ENCODE measurements around the gene TEN1.
"Not testable (repeated sequence)": the region's sequence is repeated elsewhere in the genome, so short reads cannot be mapped to it uniquely, and the experiment has no call there.

TEN1 gene

GRCh38 chr17:75959051-75959838 is 19.8 kb upstream of the TEN1 start:
- no peaks in the 10 kb centered on the region for H3K27me3 ChIP-seq (ENCODE audit: control insufficient read depth, insufficient read depth, low read length)
- peaks cover 13% of the 10 kb centered on the region for H3K36me3 ChIP-seq (ENCODE audit: control insufficient read depth, insufficient read depth, low read length)
- H3K4me1 ChIP-seq (ENCODE audit: control insufficient read depth, insufficient read depth, low read length), result peaks cover 24% of the 10 kb centered on the region
- no peak overlapping the region for H3K4me3 ChIP-seq (ENCODE audit: low read length)
- H3K9ac ChIP-seq (ENCODE audit: low read length), result no peak overlapping the region
- no peaks in the 10 kb centered on the region for H3K9me3 ChIP-seq (ENCODE audit: control insufficient read depth, low read length)

- no peak overlapping the region for H3K4me3 ChIP-seq (ENCODE audit: low read length)
- H3K9ac ChIP-seq (ENCODE audit: low read length), result no peak overlapping the region
- H3K4me1 ChIP-seq (ENCODE audit: control insufficient read depth, insufficient read depth, low read length), result peaks cover 24% of the 10 kb centered on the region
- peaks cover 13% of the 10 kb centered on the region for H3K36me3 ChIP-seq (ENCODE audit: control insufficient read depth, insufficient read depth, low read length)
- no peaks in the 10 kb centered on the region for H3K27me3 ChIP-seq (ENCODE audit: control insufficient read depth, insufficient read depth, low read length)
- no peaks in the 10 kb centered on the region for H3K9me3 ChIP-seq (ENCODE audit: control insufficient read depth, low read length)
Observed at GRCh38 chr17:75959839-75960511, 19.1 kb upstream of the TEN1 start.

DNA sequence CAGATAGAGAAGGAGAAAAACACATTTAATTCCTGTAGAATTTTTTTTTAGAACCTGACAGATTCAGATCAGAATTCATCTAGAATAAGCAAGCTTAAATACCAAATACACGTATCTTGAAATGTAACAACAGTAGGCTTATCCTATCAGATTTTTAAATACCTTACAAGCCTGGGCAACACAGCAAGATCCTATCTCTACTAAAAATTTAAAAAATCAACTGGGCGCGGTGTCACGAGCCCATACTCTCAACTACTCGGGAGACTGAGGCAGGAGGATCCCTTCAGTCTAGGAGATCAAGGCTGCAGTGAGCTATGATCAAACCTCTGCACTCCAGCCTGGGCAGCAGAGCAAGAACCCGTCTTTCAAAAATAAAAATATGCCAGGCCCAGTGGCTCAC is 13.6 kb upstream of the TEN1 start:
- Histone ChIP-seq H3K4me1 (ENCODE audit: control insufficient read depth, insufficient read depth, low read length) (peaks cover 15% of the 10 kb centered on the region), H3K4me3 (ENCODE audit: low read length) (no peak overlapping the region), H3K27me3 (ENCODE audit: control insufficient read depth, insufficient read depth, low read length) (no peaks in the 10 kb centered on the region), H3K36me3 (ENCODE audit: control insufficient read depth, insufficient read depth, low read length) (no peaks in the 10 kb centered on the region), H3K9ac (ENCODE audit: low read length) (no peak overlapping the region), H3K9me3 (ENCODE audit: control insufficient read depth, low read length) (no peaks in the 10 kb centered on the region)

DNA sequence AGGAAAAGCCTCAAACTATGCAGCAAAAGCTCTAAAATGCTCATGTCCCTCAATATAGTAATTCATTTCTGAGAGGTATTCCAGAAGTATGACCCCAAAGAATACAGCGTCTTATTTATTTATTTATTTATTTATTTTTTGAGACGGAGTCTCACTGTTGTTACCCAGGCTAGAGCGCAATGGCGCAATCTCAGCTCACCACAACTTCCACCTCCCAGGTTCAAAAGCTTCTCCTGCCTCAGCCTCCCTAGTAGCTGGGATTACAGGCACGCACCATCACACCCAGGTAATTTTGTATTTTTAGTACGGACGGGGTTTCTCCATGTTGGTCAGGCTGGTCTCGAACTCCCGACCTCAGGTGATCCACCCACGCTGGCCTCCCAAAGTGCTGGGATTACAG is 10.0 kb upstream of the TEN1 start:
- H3K9ac ChIP-seq (ENCODE audit: low read length); H3K27me3 ChIP-seq (ENCODE audit: control insufficient read depth, insufficient read depth, low read length); H3K4me3 ChIP-seq (ENCODE audit: low read length); H3K9me3 ChIP-seq (ENCODE audit: control insufficient read depth, low read length); H3K36me3 ChIP-seq (ENCODE audit: control insufficient read depth, insufficient read depth, low read length): not testable (repeated sequence)
- peaks cover 17% of the 10 kb centered on the region for H3K4me1 ChIP-seq (ENCODE audit: control insufficient read depth, insufficient read depth, low read length)

- peaks cover 21% of the 10 kb centered on the region for H3K4me1 ChIP-seq (ENCODE audit: control insufficient read depth, insufficient read depth, low read length)
- no peaks in the 10 kb centered on the region for H3K9me3 ChIP-seq (ENCODE audit: control insufficient read depth, low read length)
- no peaks in the 10 kb centered on the region for H3K36me3 ChIP-seq (ENCODE audit: control insufficient read depth, insufficient read depth, low read length)
- no peak overlapping the region for H3K9ac ChIP-seq (ENCODE audit: low read length)
- H3K27me3 ChIP-seq (ENCODE audit: control insufficient read depth, insufficient read depth, low read length), result no peaks in the 10 kb centered on the region
- no peak overlapping the region for H3K4me3 ChIP-seq (ENCODE audit: low read length)
Observed at GRCh38 chr17:75970011-75970523, 9.0 kb upstream of the TEN1 start.

DNA sequence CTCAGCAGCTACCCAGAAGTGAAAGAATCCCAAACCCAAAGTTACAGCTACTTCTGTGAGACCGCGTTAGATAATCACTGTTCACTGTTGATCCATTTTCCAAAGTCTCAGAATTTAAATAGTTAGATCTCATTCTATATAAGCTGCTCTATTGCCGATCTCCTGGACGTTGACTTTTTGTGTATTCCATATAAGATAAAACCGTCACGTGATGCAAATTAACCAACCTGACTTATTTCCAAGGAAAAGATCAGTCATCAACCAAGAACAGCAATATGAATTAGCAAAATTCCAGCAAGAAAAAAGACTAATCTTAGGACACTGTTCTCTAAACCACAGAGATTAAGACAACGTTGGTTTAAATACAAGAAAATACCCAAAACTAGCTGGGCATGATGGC is 8.4 kb upstream of the TEN1 start:
- H3K9me3 ChIP-seq (ENCODE audit: control insufficient read depth, low read length), result no peaks in the 10 kb centered on the region
- no peaks in the 10 kb centered on the region for H3K27me3 ChIP-seq (ENCODE audit: control insufficient read depth, insufficient read depth, low read length)
- H3K4me3 ChIP-seq (ENCODE audit: low read length), result no peak overlapping the region
- no peaks in the 10 kb centered on the region for H3K36me3 ChIP-seq (ENCODE audit: control insufficient read depth, insufficient read depth, low read length)
- no peak overlapping the region for H3K9ac ChIP-seq (ENCODE audit: low read length)
- peaks cover 27% of the 10 kb centered on the region for H3K4me1 ChIP-seq (ENCODE audit: control insufficient read depth, insufficient read depth, low read length)

DNA sequence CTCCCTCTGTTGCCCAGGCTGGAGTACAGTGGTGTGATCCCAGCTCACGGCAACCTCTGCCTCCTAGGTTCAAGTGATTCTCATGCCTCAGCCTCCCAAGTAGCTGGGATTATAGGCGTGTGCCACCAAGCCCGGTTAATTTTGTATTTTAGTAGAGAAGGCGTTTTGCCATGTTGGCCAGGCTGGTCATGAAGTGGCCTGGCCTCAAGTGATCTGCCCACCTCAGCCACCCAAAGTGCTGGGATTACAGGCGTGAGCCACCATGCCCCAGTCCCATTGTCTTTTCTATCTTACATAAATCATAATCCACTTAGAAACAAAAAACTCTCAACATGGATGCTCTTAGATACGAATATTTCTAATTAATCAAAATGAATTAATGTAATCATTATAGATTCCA is 3.9 kb upstream of the TEN1 start:
- H3K4me3 ChIP-seq (ENCODE audit: low read length); H3K27me3 ChIP-seq (ENCODE audit: control insufficient read depth, insufficient read depth, low read length); H3K9me3 ChIP-seq (ENCODE audit: control insufficient read depth, low read length); H3K36me3 ChIP-seq (ENCODE audit: control insufficient read depth, insufficient read depth, low read length): not testable (repeated sequence)
- Histone ChIP-seq H3K4me1 (ENCODE audit: control insufficient read depth, insufficient read depth, low read length) (peaks cover 23% of the 10 kb centered on the region), H3K9ac (ENCODE audit: low read length) (peak overlapping the region; percentile 32)

GRCh38 chr17:75975757-75976174 is 3.3 kb upstream of the TEN1 start:
- H3K9me3 ChIP-seq (ENCODE audit: control insufficient read depth, low read length), result no peaks in the 10 kb centered on the region
- H3K4me1 ChIP-seq (ENCODE audit: control insufficient read depth, insufficient read depth, low read length), result peaks cover 17% of the 10 kb centered on the region
- peak overlapping the region; percentile 32 for H3K9ac ChIP-seq (ENCODE audit: low read length)
- H3K36me3 ChIP-seq (ENCODE audit: control insufficient read depth, insufficient read depth, low read length), result no peaks in the 10 kb centered on the region
- no peaks in the 10 kb centered on the region for H3K27me3 ChIP-seq (ENCODE audit: control insufficient read depth, insufficient read depth, low read length)
- no peak overlapping the region for H3K4me3 ChIP-seq (ENCODE audit: low read length)

DNA sequence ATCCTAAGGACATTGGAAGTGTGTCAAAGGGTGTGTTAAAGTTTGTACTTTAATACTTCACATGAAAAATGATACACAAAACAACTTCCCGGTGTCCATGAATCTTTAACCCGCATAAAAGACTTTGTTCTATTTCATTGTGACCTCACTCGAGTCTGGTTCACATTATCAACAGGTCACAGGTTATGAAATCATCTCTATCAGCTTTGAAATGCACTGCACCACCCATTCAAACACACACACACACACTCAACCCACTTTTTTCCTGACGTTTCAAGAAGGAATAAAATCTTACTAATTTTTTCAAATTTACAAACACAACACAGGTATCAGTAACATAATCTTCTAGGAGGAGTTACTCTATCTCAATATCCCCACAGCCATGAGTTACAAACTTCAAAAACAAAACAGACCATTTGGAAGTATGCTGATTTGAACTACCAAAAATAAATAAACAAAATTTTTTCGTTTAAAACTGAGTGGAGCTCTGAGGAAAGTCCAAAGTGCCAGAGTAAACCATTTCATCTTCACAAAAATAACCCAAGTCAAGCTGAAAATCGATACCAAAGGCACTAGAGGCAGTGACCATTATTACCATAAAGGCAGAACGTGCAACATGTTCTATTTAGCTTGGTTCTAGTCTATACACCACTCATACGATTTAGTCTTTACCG is 2.7 kb upstream of the TEN1 start:
- Histone ChIP-seq H3K4me3 (ENCODE audit: low read length) (no peak overlapping the region), H3K36me3 (ENCODE audit: control insufficient read depth, insufficient read depth, low read length) (no peaks in the 10 kb centered on the region), H3K9ac (ENCODE audit: low read length) (peak overlapping the region; percentile 32), H3K27me3 (ENCODE audit: control insufficient read depth, insufficient read depth, low read length) (no peaks in the 10 kb centered on the region), H3K9me3 (ENCODE audit: control insufficient read depth, low read length) (no peaks in the 10 kb centered on the region), H3K4me1 (ENCODE audit: control insufficient read depth, insufficient read depth, low read length) (peaks cover 16% of the 10 kb centered on the region)

GRCh38 chr17:75979705-75980187 is 706 bp downstream of the TEN1 start:
- Histone ChIP-seq H3K9me3 (ENCODE audit: control insufficient read depth, low read length) (no peaks in the 10 kb centered on the region), H3K4me3 (ENCODE audit: low read length) (peak overlapping the region; percentile 71), H3K36me3 (ENCODE audit: control insufficient read depth, insufficient read depth, low read length) (no peaks in the 10 kb centered on the region), H3K27me3 (ENCODE audit: control insufficient read depth, insufficient read depth, low read length) (no peaks in the 10 kb centered on the region), H3K9ac (ENCODE audit: low read length) (peak overlapping the region; percentile 99), H3K4me1 (ENCODE audit: control insufficient read depth, insufficient read depth, low read length) (peaks cover 41% of the 10 kb centered on the region)

- peak overlapping the region; percentile 71 for H3K4me3 ChIP-seq (ENCODE audit: low read length)
- H3K4me1 ChIP-seq (ENCODE audit: control insufficient read depth, insufficient read depth, low read length), result peaks cover 41% of the 10 kb centered on the region
Observed at GRCh38 chr17:75980188-75981018, 1.4 kb downstream of the TEN1 start.

More at GRCh38 chr17:75980188-75981018, 1.4 kb downstream of the TEN1 start:
- Histone ChIP-seq H3K36me3 (ENCODE audit: control insufficient read depth, insufficient read depth, low read length) (no peaks in the 10 kb centered on the region), H3K27me3 (ENCODE audit: control insufficient read depth, insufficient read depth, low read length) (no peaks in the 10 kb centered on the region), H3K9ac (ENCODE audit: low read length) (peak overlapping the region; percentile 99), H3K9me3 (ENCODE audit: control insufficient read depth, low read length) (no peaks in the 10 kb centered on the region)

Measured in mucosa of stomach (tissue), 1 donor.